Activated CD4-positive, alpha-beta memory T cell treated with anti-CD3 and anti-CD28 coated beads, Interleukin-2, amount 10 ng/mL, durations not matched to agents 7 days and 5 days (primary cell): ENCODE measurements around the gene KRTAP9-4. TPM values are rescaled to one million over a fixed set of nuclear protein-coding genes. Genes with fewer than 3 reads are reported as not detected.
"Not testable (repeated sequence)": the region's sequence is repeated elsewhere in the genome, so short reads cannot be mapped to it uniquely, and the experiment has no call there.

Experiments
- CTCF ChIA-PET: fragments of 350-600 bp; sonication (Branson Sonifier 250); formaldehyde crosslinking; loops from one replicate; lab custom pipeline; 2021; ENCODE audit warnings: antibody characterized with exemption, inconsistent platforms; lab: Charles Lee
- POLR2A ChIA-PET: fragments of 350-600 bp; sonication (Branson Sonifier 250); formaldehyde crosslinking; loops from one replicate; lab custom pipeline; 2021; ENCODE audit warnings: antibody characterized with exemption; lab: Charles Lee
- DNase-seq: peaks from one replicate; pipeline ENCODE4 v3.0.0-alpha.2; 2020
- H3K27ac Mint-ChIP-seq: one replicate; pipeline ENCODE4 v1.8.0; 2021; ENCODE audit warnings: mild to moderate bottlenecking, mixed read lengths
- H3K27me3 Mint-ChIP-seq: one replicate; pipeline ENCODE4 v1.8.0; 2021; ENCODE audit warnings: mixed read lengths
- H3K36me3 Mint-ChIP-seq: one replicate; pipeline ENCODE4 v1.8.0; 2021; ENCODE audit warnings: low read depth, mixed read lengths
- H3K4me1 Mint-ChIP-seq: one replicate; pipeline ENCODE4 v1.8.0; 2021; ENCODE audit warnings: mixed read lengths
- H3K4me3 Mint-ChIP-seq: one replicate; pipeline ENCODE4 v1.8.0; 2021; ENCODE audit warnings: mild to moderate bottlenecking, mixed read lengths
- H3K9me3 Mint-ChIP-seq: one replicate; pipeline ENCODE4 v1.8.0; 2021; ENCODE audit warnings: mixed read lengths
- total RNA-seq, 2 experiments: library from RNA; stranded (reverse); gene quantifications; one replicate each; pipeline ENCODE4 v1.2.3, GENCODE V29; 2021

KRTAP9-4 gene
- total RNA-seq, 2 experiments from 2014 or later, result not detected

DNA sequence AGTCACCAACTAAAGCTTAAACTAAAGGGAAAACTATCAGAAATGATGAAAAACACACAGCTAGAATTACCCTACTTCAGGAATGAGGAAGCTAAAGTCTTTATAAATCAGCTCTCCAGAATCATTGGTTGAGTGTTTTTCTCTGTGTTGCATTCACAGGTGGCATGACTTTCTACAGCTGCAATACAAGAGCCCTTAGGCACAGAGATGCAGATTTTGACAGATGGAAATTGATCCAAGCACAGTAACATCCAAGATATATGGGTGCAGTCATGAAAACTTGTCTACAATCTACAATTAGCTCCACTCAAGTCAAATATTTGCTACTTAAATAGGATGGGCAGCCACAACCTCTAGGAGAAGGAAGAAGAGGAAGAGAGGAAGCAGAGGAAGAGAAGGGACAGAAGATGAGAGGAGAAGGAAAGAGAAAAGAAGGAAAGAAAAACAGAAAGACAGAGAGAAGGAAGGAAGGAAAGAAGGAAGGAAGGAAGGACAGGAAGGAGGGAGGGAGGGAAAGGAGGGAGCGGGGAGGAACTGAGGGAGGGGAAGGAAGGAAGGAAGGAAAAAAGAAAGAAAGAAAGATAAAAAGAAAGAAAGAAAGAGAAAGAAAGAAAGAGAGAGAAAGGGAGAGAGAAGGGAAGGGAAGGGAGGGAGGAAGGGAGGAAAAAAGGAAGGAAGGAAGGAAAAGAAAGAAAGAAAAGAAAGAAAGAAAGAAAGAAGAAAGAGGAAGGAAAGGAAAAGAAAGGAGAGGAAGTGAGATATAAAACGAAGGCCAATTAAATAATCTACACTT lies 2.3 kb upstream of the KRTAP9-4 start:
- DNase-seq, H3K4me1 Mint-ChIP-seq, POLR2A ChIA-PET, H3K36me3 Mint-ChIP-seq, H3K9me3 Mint-ChIP-seq, H3K27ac Mint-ChIP-seq, H3K4me3 Mint-ChIP-seq: not testable (repeated sequence)
- H3K27me3 Mint-ChIP-seq, result peaks cover 19% of the 10 kb centered on the region
- CTCF ChIA-PET, result interaction anchor here (0.6 kb wide), 1 partner anchor 74 kb away, joined by 3 read pairs; no protein-coding TSS in a partner anchor

DNA sequence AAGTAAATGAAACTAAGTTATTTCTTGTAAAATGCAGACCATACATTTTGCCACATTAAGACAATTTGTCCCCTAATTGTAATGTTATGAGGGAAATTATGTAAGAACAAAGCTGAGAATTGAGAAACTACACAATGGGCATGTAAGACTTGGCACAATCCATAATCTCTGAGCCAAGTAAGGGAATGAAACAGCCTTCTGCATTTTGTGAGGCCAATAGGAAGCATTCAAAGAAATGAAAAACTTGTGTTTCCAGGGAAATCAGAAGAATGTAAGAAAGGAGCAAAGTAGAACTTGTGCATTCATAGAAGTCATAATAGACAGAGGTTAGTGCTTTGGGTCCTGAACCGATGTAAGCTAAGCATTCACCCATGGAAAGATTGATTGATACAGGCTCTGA lies 1.8 kb downstream of the KRTAP9-4 start:
- CTCF ChIA-PET, result no interaction called here
- no peaks in the 10 kb centered on the region for H3K9me3 Mint-ChIP-seq
- no peak overlapping the region for H3K27ac Mint-ChIP-seq
- POLR2A ChIA-PET, result no interaction called here
- H3K36me3 Mint-ChIP-seq, result no peaks in the 10 kb centered on the region
- no peak for DNase-seq
- peaks cover 25% of the 10 kb centered on the region for H3K27me3 Mint-ChIP-seq
- H3K4me3 Mint-ChIP-seq, result no peak overlapping the region
- H3K4me1 Mint-ChIP-seq, result no peaks in the 10 kb centered on the region

DNA sequence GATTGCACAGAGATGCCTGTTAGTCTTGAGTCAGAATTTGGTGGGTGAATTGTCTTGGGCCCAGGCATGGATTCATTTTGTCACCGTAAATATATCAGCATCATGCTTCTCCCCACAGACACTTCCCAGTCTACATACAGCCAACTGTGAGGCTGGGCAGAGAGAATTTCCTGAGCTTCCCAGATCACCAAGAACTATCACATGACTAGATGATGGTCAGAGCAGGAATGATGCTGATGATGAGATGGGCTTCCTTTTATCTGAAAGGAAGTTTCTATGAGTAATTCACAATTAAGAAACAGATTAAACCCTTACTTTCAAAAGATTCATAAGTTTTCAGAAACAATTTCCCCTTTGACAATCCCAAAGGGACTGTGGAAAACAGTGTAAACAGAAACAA lies 5.4 kb downstream of the KRTAP9-4 start:
- Mint-ChIP-seq H3K36me3 (no peaks in the 10 kb centered on the region), H3K4me1 (no peaks in the 10 kb centered on the region), H3K4me3 (no peak overlapping the region), H3K27me3 (peaks cover 36% of the 10 kb centered on the region), H3K27ac (no peak overlapping the region), H3K9me3 (no peaks in the 10 kb centered on the region)
- no peak for DNase-seq
- ChIA-PET CTCF (no interaction called here), POLR2A (no interaction called here)

DNA sequence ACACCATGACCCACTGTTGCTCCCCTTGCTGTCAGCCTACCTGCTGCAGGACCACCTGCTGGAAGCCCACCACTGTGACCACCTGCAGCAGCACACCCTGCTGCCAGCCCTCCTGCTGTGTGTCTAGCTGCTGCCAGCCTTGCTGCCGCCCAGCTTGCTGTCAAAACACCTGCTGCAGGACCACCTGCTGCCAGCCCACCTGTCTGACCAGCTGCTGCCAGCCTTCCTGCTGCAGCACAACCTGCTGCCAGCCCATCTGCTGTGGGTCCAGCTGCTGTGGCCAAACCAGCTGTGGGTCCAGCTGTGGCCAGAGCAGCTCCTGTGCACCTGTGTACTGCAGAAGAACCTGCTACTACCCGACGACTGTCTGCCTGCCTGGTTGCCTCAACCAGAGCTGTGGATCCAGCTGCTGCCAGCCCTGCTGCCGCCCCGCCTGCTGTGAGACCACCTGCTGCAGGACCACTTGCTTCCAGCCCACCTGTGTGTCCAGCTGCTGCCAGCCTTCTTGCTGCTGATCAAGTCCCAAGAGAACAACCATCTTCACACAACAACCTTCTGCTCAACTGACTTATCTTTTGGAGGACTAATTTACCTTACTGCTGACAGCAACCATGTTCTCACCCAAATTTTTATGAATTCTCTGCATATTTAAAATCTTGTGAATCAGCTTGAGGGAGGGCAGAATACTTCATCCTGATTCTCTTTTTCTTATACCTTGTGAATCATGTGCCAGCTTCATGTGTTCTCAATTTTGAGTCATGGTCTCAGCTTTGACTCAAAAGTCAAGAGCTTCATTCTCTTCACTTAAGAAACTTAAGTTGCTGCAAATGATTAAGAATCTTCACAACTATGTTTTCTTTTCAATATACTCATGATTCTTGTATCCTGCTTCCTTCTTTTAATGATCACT lies 6.1 kb downstream of the KRTAP9-4 start, which contains the start of gene KRTAP9-9:
Gene KRTAP9-9 (plus strand): TSS at position 4 of the 910 bp plus-strand sequence.
- CTCF ChIA-PET, result not testable (repeated sequence)

DNA sequence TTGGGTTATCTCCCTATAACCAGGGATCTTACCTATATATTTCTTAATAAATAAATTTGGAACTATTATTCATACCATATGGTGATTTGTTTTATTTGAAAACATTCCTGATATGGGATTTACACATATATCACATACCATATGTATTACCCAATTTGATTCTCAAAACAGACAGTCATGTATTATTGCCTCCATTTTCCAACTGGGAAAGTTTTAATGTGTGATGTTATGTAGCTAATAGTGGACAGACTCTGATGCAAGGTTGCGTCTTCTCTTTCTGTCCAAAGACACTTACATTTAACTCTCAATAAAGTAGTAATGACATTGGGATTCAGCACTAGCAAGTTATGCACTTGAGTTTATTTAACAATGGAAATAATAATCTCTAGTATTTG lies 6.8 kb downstream of the KRTAP9-4 start:
- peaks cover 40% of the 10 kb centered on the region for H3K27me3 Mint-ChIP-seq
- peaks cover 4% of the 10 kb centered on the region for H3K9me3 Mint-ChIP-seq
- H3K36me3 Mint-ChIP-seq, result no peaks in the 10 kb centered on the region
- no peak for DNase-seq
- ChIA-PET POLR2A (no interaction called here), CTCF (no interaction called here)
- no peak overlapping the region for H3K27ac Mint-ChIP-seq
- H3K4me3 Mint-ChIP-seq, result no peak overlapping the region
- H3K4me1 Mint-ChIP-seq, result no peaks in the 10 kb centered on the region

More for the DNA sequence above, 6.1 kb downstream of the KRTAP9-4 start, which contains the start of gene KRTAP9-9:
- DNase-seq, H3K36me3 Mint-ChIP-seq, H3K4me3 Mint-ChIP-seq, H3K4me1 Mint-ChIP-seq, H3K27ac Mint-ChIP-seq, H3K9me3 Mint-ChIP-seq, POLR2A ChIA-PET: not testable (repeated sequence)
- H3K27me3 Mint-ChIP-seq, result peaks cover 35% of the 10 kb centered on the region

DNA sequence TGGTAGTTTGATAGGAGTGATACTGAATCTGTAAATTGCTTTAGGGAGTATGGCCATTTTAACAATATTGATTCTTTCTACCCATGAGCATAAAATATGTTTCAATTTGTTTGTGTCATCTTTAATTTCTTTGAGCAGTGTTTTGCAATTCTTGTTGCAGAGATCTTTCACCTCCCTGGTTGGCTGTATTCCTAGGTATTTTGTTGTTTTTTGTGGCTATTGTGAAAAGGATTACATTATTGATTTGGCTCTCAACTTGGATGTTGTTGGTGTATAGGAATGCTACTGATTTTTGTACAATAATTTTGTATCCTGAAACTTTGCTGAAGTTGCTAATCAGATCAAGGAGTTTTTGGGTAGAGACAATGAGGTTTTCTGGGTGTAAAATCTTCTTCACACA lies 8.9 kb downstream of the KRTAP9-4 start:
- H3K27me3 Mint-ChIP-seq, result peaks cover 41% of the 10 kb centered on the region
- DNase-seq, result no peak
- ChIA-PET POLR2A (no interaction called here), CTCF (no interaction called here)
- H3K27ac Mint-ChIP-seq, result no peak overlapping the region
- H3K9me3 Mint-ChIP-seq, result peaks cover 4% of the 10 kb centered on the region
- H3K4me1 Mint-ChIP-seq, result no peaks in the 10 kb centered on the region
- H3K36me3 Mint-ChIP-seq, result no peaks in the 10 kb centered on the region
- no peak overlapping the region for H3K4me3 Mint-ChIP-seq

DNA sequence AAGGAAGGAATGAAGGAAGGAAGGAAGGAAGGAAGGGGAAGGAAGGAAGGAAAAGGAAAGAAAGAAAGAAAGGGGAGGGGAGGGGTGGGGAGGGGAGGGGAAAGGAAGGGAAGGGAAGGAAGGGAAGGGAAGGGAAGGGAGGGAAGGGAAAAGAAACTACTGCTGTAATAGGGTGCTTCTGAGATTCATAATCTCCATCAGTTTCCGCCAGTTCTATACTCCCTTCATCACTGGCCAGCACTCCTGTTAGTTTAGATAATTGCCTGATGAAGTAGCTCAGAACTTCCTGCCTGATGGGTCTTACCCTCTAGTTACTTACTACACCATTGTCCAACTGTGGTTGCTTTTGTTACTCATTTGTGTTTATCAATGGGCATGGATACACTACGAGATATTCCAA lies 13.7 kb downstream of the KRTAP9-4 start:
- Mint-ChIP-seq H3K27me3 (peaks cover 39% of the 10 kb centered on the region), H3K36me3 (no peaks in the 10 kb centered on the region), H3K4me3 (no peak overlapping the region), H3K27ac (no peak overlapping the region), H3K9me3 (peaks cover 4% of the 10 kb centered on the region), H3K4me1 (no peaks in the 10 kb centered on the region)
- POLR2A ChIA-PET, result interaction anchor here (0.5 kb wide), 1 partner anchor 13 kb away, joined by 3 read pairs; no protein-coding TSS in a partner anchor
- DNase-seq, result no peak
- CTCF ChIA-PET, result no interaction called here

DNA sequence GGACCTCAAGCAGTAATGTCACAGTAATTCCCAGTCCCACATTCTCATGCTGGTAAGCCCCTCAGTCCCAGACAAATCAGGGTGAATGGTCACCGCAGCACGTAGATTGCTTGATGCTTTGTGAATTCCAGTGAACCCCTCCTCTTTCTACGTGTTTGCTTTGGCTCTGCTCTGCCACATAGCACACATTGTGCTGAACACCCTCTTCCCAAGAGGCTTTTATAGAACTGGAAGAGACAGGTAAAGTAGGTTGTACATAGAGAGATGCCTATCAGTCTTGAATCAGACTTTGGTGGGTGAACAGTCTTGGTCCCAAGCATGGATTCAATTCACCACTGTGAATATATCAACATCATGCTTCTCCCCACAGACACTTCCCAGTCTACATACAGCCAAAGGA lies 15.1 kb downstream of the KRTAP9-4 start:
- Mint-ChIP-seq H3K4me1 (no peaks in the 10 kb centered on the region), H3K4me3 (no peak overlapping the region), H3K36me3 (no peaks in the 10 kb centered on the region), H3K9me3 (peaks cover 4% of the 10 kb centered on the region), H3K27ac (no peak overlapping the region), H3K27me3 (peaks cover 34% of the 10 kb centered on the region)
- ChIA-PET CTCF (no interaction called here), POLR2A (no interaction called here)
- no peak for DNase-seq

DNA sequence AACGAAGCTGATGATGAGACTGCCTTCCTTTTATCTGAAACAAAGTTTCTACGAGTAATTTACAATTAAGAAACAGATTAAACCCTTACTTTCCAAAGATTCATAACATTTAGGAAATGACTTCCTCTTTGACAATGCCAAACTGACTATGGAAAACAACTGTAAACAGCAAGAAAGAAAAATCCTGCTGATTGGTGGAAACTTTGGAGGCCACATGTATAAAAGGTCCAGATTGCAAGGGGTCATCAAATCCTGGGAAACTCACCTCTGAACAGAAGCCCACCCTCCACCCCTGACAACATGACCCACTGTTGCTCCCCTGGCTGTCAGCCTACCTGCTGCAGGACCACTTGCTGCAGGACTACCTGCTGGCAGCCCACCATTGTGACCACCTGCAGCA lies 15.6 kb downstream of the KRTAP9-4 start, which contains the start of gene KRTAP9-6:
Gene KRTAP9-6 (plus strand): TSS at position 301 of the 400 bp plus-strand sequence. CDS start 0 bp downstream, at position 301.
- POLR2A ChIA-PET, result no interaction called here

DNA sequence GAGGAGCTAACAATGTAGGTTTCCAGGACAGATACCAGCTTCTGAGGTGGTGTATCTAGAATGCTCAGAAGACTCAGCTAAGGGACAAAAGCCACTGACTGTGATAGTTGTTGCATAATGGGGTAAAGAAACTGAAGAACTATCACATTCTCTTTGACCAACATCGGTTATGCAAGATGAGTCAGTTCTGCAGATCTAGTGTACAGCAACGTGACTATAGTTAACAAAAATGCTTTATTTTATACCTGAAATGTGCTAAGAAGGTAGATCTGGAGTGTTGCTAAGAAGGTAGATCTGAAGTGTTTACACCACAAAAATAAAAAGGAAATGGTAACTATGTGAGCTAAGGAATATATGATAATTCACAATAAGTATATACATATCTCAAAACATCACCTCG lies 18.2 kb downstream of the KRTAP9-4 start:
- CTCF ChIA-PET, result no interaction called here
- POLR2A ChIA-PET, result no interaction called here
- H3K27me3 Mint-ChIP-seq, result peaks cover 19% of the 10 kb centered on the region
- no peak overlapping the region for H3K27ac Mint-ChIP-seq
- no peaks in the 10 kb centered on the region for H3K36me3 Mint-ChIP-seq
- H3K4me3 Mint-ChIP-seq, result no peak overlapping the region
- peaks cover 8% of the 10 kb centered on the region for H3K4me1 Mint-ChIP-seq
- no peaks in the 10 kb centered on the region for H3K9me3 Mint-ChIP-seq
- DNase-seq, result no peak

More for the DNA sequence above, 15.6 kb downstream of the KRTAP9-4 start, which contains the start of gene KRTAP9-6:
- Mint-ChIP-seq H3K4me1 (no peaks in the 10 kb centered on the region), H3K4me3 (no peak within 1 kb of the TSS), H3K27ac (no peak within 1 kb of the TSS), H3K9me3 (peaks cover 2% of the 10 kb centered on the region), H3K36me3 (no peaks in the 10 kb centered on the region), H3K27me3 (peaks cover 34% of the 10 kb centered on the region)
- CTCF ChIA-PET, result no interaction called here
- no peak for DNase-seq

DNA sequence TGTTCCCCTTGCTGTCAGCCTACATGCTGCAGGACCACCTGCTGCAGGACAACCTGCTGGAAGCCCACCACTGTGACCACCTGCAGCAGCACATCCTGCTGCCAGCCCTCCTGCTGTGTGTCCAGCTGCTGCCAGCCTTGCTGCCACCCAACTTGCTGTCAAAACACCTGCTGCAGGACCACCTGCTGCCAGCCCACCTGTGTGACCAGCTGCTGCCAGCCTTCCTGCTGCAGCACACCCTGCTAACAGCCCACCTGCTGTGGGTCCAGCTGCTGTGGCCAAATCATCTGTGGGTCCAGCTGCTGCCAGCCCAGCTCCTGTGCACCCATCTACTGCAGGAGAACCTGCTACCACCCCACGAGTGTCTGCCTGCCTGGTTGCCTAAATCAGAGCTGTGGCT lies 21.8 kb downstream of the KRTAP9-4 start:
- POLR2A ChIA-PET, H3K4me3 Mint-ChIP-seq, H3K36me3 Mint-ChIP-seq, H3K9me3 Mint-ChIP-seq, H3K4me1 Mint-ChIP-seq, CTCF ChIA-PET, H3K27ac Mint-ChIP-seq, DNase-seq: not testable (repeated sequence)
- H3K27me3 Mint-ChIP-seq, result peaks cover 16% of the 10 kb centered on the region

DNA sequence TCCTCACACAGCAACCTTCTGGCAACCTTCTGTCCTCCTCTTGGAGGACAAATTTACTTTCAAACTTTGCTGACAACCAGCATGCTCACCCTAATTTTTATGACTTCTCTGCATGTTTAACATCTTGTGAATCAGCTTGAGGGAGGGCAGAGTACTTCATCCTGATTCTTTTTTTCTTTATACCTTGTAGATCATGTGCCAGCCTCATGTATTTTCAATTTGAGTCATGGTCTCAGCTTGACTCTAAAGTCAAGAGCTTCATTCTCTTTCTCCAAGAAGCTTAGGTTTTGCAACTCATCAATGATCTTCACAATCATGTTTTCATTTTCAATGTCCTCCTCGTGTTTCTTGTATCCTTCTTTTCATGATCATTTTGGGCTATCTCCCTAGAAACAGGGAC lies 22.4 kb downstream of the KRTAP9-4 start:
- H3K4me3 Mint-ChIP-seq, result no peak overlapping the region
- no peaks in the 10 kb centered on the region for H3K36me3 Mint-ChIP-seq
- no peak overlapping the region for H3K27ac Mint-ChIP-seq
- H3K4me1 Mint-ChIP-seq, result peaks cover 8% of the 10 kb centered on the region
- H3K9me3 Mint-ChIP-seq, result no peaks in the 10 kb centered on the region
- CTCF ChIA-PET, result no interaction called here
- POLR2A ChIA-PET, result no interaction called here
- DNase-seq, result no peak
- H3K27me3 Mint-ChIP-seq, result peaks cover 19% of the 10 kb centered on the region

DNA sequence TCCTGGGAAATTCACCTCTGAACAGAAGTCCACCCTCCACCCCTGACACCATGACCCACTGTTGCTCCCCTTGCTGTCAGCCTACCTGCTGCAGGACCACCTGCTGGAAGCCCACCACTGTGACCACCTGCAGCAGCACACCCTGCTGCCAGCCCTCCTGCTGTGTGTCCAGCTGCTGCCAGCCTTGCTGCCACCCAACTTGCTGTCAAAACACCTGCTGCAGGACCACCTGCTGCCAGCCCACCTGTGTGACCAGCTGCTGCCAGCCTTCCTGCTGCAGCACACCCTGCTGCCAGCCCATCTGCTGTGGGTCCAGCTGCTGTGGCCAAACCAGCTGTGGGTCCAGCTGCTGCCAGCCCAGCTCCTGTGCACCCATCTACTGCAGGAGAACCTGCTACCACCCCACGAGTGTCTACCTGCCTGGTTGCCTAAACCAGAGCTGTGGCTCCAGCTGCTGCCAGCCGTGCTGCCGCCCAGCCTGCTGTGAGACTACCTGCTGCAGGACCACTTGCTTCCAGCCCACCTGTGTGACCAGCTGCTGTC lies 26.2 kb downstream of the KRTAP9-4 start, which contains the start of gene KRTAP9-7:
Gene KRTAP9-7 (plus strand): TSS at position 51 of the 543 bp plus-strand sequence. CDS start 0 bp downstream, at position 51.
- CTCF ChIA-PET, H3K4me1 Mint-ChIP-seq, H3K4me3 Mint-ChIP-seq, H3K27ac Mint-ChIP-seq, H3K9me3 Mint-ChIP-seq, H3K36me3 Mint-ChIP-seq, DNase-seq: not testable (repeated sequence)
- POLR2A ChIA-PET, result interaction anchor here (0.6 kb wide), 1 partner anchor 12 kb away, joined by 3 read pairs; no protein-coding TSS in a partner anchor
- peaks cover 14% of the 10 kb centered on the region for H3K27me3 Mint-ChIP-seq
